Fibroblast of the conjunctiva (primary cell): ENCODE measurements around the gene ZNF236.
"Not testable (repeated sequence)": the region's sequence is repeated elsewhere in the genome, so short reads cannot be mapped to it uniquely, and the experiment has no call there.

Experiments used
- DNase-seq: peaks from one replicate; pipeline ENCODE4 v3.0.0-alpha.2; 2010; ENCODE audit warnings: low read depth

Gene ZNF236

DNA sequence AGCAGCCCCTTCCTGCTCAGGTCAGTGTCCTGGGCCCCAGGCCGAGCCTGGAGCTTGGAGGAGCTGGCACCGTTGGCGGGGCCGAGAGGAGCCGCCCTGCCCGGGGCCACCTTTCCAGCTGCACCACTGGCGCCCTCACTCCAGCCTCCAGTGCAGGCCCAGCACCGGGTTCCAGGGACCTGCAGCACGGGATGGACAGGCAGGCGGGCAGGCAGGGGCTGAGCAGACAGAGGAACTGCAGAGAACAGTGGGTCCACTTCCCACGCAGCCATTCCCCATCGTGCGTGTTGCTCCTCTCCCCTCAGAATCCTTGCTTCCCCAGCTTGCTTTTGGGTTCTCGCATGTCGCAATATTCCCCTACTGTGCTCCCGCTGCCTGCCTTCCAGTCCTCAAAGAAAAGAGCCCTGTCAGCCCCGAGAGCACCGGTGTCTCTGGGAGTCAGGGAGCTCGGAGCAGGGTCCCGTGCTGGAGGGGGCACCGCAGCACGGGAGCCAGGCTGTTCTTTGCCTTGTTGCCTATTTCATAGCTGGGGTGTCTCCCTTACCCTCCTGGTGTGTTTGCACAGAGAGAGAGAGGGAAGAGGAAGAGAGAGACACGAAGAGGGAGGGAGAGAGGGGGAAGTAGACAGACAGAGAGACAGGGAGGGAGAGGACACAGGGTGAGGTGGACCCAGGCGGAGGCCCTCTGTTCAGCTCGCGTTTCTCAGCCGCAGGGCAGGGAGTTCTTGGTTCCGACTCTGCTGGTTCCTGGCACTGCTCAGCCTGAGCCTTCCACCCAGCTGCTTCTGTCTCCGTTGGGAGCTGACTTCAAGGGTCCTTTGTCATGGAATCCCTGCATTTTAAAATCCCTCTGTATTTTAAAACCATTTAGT is 184.2 kb downstream of the ZNF236 start:
- DNase-seq = no peak

DNA sequence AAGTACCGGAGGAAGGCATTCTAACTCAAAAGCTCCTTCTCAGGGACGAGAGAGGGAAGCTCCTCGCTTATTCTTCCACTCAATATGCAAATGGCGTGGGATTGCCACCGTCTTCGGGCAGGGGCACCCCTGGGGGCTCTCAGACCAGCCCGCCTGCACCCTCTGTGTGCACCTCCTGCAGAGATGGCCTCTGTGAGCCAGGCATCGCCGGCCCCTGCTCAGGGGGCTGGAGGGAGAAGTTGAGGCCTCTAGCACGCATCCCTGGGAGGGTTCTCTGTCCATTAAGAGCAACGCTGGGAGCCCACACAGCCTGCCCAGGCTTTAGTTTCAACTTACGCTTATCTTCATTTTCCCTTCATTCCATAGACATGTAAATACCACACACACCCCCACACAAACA is 184.9 kb downstream of the ZNF236 start:
- no peak for DNase-seq

DNA sequence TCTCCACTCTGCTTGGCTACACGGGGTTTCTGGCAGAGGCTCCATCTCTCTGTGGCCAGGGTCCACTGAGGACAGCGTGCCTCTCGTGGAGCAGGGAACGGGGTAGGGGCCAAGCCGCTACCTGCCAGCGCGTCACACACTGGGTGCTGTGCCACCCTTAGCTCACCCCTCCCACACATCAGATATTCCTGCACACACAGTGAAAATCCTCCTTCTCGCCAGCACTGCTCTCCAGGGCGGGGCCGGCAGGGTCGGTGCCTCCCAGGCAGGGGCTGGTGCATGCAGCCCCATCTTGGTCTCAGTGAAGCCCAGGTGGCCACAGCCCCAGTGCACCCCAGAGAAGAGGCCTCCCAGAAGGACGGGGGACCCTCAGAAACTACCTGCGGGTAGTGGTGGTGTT is 185.6 kb downstream of the ZNF236 start:
- DNase-seq = no peak

DNA sequence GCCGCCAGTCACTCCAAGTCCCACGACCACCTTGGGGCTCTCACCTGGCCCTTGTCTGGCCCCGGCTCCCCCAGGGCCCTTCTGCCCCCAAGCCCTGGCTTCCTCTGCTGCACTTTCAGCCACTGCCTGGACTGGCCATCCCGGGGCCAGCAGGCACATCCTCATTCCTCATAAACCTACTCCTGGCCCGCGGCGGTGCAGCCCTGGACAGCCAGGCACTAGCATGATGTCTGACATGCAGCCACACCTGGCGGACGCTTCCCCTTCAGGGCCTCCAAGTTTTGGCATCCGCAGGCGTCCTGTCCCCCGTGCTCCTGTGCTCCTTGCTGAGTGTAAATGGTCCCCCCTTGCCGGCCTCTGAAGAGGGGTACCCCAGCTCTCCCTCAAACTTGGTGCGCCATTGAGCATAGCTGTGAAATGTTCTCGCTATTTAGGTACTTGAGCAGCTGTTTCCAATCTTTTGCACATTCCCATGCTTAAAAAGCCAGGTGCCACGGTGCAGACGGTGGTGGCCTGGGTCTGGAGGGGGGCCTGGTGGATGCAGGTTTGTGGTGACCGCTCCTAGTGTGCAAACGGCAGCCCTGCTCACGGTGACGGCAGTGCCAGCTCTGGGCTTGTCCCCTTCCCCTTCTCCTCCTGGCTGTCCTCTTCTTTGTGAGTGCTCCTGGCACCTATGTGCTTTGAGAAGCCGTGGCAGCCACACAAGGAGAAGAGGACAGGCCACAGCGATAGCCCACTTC is 186.4 kb downstream of the ZNF236 start:
- DNase-seq = no peak

DNA sequence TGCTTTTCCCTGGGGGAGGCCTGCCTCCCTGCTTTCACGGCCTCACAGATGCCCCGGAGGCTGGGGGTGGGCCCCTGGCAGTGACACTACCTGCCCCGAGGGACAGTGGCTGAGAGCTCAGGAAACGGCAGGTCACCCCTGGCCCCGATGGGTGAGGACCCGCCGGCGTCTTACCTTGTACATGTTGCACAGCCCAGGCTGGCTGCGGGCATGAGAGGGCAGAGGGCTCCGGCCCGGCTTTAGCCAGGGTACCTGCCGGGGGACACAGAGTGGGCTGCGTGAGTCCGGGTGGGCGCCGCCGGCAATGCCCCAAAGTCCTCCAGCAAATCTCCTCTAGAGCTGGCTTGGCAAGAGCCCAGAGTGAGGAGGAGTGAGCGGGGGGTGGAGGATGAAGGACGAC is 187.3 kb downstream of the ZNF236 start:
- no peak for DNase-seq

DNA sequence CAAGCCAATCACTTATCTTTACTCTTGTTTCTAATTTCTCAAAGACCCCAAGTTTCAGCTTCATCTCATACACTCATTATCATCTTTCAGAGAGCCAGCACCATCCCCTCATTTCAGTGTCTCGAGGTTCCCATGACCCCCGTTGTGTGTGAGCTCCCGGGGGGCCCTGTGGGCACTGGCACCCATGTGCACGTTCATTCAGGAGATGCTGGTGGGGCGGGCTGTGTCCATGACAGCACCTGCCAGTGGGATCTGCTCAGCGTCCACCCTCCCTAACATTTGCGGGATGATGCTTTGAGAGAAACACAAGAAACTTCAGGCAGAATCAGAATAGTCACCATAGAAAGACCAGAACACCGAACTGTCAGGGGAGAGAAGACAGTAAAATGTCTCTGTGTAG is 189.8 kb downstream of the ZNF236 start:
- DNase-seq = no peak

DNA sequence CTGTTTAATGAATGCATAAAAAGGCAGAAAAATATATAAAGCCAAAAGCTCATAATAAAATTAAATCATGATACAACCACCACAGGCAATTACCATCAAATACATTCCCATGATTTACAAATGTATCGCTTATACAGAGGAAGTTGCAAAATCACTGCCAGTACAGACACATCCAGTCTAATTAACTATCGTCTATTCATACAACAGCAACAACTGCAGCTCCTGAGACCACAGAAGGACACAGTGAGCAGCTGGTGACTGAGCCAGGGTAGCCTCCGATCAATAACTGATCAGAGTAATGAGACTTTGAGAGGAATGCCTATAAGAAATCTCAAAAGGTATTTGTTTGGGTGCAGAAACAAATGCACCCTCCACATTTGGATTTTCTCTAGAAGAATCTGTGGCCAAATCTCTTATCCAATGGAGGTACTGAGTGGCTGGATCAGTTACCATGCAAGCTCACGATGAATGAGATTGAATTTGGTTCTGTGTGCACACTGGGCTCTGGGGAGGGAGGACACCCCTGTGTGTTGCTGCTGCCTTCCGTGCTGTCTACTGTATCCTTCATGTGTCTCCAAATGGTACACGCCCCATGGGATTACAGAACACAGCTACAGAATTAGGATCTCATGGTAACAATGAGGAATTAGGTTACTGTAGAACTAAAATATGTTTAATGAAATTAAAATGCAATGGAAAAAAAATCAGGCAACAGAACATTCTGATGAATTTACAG is 190.6 kb downstream of the ZNF236 start:
- DNase-seq = no peak

DNA sequence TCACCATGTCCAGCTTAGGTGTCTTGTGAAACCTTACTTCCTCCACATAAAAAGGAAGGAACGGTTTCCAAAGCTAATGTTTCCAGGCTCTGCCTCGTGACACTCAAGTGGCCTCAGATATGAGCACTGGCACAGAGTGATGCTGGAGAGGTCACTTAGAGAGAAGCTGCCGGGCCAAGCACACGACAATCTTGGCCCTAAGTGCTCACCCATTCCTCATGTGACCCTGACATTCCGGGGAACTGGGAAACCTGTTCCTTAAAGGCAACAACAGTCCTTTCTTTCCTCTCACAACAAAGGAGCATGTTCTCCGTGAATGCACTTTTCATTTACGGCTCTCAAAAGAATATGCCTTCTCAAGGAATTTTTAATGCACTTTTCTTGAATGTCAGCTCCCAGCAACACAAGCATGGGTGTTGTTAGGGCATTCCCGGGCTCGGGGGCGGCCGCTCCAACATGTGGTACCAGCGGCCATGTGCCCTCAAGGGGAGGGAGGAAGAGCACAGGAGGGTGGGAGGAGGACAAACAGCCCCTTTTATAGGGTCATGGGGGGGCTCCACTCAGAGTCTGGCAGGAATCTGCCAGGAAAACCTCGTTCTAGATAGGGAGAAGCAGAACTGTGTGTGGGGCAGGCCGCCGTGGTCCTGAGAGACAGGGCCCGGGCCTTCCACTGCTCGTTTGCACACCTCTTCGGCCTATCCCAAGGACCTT is 191.6 kb downstream of the ZNF236 start:
- no peak for DNase-seq

DNA sequence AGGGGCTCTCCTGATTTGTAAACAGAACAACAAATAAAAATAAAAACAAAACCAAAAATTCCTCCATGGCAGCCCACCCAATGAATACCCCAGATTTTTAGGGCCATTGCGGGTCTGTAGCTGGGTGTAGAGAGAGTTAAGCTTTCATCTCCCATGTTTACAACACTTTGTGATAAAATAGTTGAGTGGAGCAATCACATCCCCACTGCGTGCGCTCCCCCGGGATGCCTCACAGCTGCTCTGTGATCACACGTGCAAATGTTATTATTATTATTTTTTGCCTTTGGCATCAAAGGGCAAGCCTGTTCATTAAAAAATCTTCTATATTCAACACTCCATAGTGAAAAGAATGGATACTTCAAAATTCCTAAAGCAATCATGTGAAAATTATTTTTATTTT is 192.2 kb downstream of the ZNF236 start:
- DNase-seq = no peak

DNA sequence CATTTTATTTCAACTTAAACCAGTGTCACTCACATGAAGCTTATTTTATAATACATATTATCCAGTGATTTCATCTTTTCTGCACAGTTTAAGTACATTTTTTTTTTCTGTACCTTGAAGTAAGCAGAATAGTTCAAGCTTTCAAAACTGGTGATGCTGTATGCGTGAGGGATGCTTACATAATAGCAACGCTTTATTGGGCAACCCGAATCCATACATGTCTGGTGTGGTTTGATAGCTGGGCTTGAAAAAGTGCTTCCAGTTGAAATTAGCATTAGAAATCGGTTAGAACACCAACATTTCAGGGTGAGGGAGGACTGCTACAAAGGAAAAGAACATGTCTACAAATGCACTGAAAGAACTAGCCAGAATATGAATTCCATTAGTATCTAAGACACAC is 192.8 kb downstream of the ZNF236 start:
- no peak for DNase-seq

DNA sequence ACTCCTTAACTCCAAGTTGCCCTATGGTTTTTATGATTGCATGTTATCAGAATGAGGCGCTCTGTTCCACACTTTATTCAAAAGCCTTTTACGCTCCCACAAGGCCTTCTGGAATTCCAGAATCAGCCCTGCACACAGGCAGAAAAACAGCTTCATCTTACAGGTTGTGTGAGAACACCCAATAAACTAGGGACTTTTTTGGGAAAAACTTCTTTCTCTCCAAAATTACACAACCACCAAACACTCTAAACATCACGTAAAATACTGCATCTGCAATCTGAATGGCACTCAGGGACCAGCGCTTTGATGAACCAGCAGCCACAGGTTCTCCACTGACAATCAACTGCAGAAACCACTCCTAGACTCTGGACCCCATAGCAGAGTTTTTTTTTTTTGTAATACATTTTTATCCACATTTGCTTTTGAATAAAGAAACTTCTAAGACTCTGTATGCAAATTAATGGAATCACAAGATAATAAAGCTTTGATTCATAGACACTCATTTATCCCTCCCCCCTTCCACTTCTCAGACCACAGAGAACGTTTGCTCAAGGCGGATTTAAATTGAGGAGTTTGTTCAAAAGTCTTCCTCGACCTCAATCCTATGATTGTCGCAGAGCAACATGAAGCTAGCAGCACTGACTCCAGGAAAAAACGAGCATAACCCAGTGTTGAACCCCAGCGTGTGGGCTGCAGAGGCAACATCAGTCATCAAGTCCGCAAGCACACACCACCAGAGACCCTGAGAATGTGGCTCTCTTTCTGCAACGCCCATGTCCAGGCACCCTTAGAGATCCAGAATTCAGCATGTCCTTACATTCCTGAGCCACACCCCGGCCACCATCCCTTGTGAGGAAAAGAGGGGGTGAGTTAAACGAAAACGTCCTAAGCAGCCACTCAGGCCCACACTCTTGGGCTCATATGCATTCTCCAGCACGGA is 193.7 kb downstream of the ZNF236 start:
- DNase-seq = no peak

DNA sequence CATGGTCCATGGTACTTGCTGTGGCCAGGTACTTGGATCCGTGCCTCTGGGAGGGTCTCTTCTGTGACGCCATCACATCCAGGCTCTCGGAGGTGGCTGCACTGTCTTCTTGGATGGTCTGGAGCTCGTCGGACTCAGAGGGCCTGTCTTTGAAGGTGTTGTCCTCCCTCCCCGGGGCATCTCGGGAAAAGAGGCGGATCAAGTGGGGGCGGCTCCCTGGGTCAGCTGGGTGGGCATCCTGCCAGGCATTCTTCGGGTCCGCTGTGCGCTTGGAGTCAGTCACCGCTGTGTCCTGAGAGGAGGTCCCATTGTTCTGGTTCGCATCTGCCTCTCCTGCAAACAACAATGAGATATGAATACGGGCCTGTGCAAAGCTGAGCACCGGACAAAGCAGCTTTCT is 194.6 kb downstream of the ZNF236 start:
- no peak for DNase-seq

DNA sequence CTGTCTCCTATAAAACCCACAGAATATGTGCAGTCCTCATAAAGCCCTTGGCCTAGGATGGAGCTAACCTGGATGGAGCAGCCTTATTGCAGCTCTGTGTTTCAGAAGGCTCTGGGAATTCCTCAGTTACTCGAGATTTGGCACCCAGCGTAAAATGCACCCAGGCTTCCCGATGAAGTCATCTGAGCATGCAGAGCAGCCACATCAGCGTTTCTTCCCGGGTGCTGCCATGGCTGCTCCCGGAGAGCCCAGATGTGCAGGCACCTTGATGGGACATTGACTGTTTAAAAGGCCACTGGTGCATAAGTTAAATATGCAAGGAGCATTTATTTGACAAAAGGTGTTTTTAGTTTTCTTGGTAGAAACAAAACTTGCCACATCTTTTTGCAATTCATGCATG is 195.0 kb downstream of the ZNF236 start:
- no peak for DNase-seq

DNA sequence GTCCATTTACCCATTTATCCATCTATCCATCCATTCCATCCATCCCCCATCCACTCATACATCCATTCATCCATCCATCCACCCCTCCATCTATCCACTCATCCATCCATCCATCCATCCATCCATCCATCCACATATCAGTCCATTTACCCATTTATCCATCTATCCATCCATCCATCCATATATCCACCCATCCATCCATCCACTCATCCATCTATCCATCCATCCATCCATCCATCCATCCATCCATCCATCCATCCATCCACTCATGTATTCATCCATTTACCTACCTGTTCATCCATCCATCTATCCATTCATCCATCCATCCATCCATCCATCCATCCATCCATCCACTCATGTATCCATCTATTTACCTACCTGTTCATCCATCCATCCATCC is 196.3 kb downstream of the ZNF236 start:
- not testable (repeated sequence) for DNase-seq

DNA sequence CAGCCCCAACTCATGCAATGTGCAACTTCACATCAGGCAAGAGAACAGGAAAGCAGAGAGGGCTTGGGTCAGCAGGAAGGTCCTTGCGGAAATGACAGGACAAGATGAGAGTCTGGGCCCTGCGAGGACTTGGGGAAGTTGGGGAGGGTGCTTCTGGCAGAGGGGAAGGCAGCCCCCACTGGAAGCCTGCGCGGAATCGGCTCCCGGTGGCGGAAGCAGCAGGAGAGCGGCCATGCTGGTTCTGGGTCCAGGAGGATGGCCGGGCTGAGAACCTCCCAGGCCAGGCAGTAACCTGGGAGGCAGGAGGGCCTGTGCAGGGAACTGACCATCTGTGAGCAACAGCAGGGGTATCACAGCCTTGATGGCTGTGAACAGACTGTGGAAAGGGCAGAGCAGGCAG is 197.3 kb downstream of the ZNF236 start:
- no peak for DNase-seq
